ENCODE data around the gene ELAVL2.

DNA sequence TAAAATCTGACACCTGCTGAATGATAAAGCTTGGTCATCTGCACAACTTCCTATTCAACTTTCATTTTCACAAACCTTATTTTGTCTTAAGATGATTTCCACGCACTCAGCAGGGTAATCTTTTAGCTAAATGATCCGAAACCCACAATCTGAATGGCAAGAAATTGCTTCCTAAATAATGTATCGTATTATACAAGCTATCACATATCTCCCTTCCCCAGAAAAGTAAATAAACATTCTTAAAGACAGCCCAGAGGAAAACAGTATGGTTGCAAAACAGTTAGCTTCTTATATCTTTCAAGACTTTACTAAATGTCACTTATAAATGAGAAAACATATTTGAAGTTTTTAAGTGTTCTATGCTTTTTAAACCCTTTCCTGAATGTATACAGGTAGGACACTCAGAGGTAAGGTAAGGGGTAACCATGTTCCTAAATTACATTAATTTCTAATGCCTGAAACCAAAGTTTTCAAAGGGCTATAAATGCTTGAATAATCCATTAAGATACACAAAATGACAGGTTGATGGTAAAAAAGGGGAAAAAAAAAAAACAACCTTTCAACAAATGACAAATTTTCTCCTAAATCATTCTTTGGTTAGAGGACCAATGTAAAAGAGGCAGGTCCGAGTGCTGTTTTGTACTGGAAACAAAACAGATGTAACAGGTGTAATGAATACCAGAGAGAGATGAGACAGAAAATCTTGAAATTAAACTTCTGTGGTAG is 36.3 kb downstream of the ELAVL2 start:
- TF ChIP-seq POLR2AphosphoS5 (IDR thresholded peaks at IDR 0.05; ENCODE audit: low read depth, low read length) (no peak), SIN3A (IDR thresholded peaks at IDR 0.05; ENCODE audit: borderline replicate concordance, insufficient read depth, low read depth, low read length) (no peak)
- TF ChIP-seq, protein P1, sequence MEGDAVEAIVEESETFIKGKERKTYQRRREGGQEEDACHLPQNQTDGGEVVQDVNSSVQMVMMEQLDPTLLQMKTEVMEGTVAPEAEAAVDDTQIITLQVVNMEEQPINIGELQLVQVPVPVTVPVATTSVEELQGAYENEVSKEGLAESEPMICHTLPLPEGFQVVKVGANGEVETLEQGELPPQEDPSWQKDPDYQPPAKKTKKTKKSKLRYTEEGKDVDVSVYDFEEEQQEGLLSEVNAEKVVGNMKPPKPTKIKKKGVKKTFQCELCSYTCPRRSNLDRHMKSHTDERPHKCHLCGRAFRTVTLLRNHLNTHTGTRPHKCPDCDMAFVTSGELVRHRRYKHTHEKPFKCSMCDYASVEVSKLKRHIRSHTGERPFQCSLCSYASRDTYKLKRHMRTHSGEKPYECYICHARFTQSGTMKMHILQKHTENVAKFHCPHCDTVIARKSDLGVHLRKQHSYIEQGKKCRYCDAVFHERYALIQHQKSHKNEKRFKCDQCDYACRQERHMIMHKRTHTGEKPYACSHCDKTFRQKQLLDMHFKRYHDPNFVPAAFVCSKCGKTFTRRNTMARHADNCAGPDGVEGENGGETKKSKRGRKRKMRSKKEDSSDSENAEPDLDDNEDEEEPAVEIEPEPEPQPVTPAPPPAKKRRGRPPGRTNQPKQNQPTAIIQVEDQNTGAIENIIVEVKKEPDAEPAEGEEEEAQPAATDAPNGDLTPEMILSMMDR (IDR thresholded peaks at IDR 0.05): no peak

All from Panc1 (cell line).